HG03558 (cell line): ENCODE results near the gene C2CD3.
"Not testable (repeated sequence)": the region's sequence is repeated elsewhere in the genome, so short reads cannot be mapped to it uniquely, and the experiment has no call there.

Source experiments
- ATAC-seq: cut with Tn5 transposase; IDR thresholded peaks from one replicate; pipeline ENCODE4 v1.9.1; 2021; ENCODE audit warnings: moderate number of reproducible peaks; ENCODE audit not compliant: unreplicated experiment; ENCODE audit errors: extremely low read depth

Gene C2CD3

DNA sequence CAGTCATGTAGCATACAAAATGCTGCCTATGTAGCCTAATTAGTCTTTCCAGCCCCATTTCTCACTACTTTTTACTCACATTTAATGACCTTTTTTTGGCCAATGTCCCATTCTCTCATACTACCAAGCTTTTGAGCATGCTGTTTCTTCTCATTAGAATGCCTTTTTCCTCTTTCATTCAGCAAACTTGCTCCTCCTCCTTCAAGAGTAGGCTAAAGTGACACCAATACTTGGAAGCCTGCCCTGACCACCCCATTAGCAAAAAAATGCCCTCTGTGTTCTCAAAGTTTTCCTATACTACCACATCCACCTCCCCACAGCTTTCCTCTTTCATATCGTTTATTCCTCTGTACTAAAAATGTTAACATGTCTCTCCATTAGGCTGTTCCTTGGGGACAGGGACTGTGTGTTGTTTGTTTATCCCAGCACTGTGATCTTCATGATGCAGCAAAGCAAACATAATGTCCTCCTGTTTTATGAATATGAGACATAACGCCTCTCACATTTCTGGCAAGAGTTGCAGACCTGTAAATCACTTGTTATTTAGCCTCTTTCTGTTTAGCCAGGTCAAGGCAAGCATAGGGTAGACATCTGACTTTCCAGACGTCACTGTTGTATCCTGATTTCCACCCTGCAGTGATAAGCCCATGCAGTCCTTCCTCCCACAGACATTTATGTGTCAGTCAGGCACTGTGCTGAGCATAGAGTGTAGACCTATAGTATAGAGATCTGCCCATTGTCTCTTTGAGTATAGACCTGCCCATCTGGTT is 99.9 kb downstream of the C2CD3 start:
- ATAC-seq, result no peak

DNA sequence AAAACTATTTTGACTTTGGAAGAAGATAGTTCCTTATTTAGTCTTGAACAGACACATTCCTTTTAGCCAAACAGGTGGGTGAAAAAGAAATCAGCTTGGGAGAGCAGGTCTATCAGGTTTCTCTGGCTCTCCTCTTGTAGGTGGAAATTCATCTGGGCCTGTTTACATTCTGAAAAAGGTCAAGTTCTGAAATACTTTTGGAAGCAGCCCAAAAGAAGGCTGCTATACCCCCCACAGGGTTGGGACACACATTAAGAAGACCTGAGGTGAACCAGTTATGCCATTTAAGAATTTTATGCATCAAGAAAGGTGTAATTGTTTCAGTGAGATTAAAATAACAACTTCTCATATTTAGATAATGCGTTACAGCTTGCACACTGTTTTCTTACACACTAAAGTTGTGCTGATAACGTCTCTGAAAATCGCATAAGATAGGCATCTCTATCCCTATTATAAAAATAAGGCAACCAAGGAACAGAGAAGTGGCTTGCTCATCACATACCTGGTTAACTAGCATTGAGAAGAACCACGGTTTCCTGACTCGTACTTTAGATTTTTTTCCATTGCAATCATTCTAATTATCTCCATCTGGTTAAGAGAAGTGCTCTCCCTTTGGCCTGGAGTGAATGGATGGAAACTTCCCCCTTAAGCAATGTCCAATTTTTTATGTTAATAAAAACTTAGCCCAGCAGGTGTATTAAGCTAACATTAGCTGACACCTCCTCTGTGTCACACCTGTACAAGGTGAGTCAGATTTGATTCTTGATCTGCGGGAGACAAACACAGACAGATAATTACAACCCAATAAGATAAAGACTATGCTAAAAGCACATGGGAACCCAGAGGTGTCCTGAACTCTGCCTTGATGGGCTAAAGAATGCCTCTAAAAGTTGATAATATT is 101.4 kb downstream of the C2CD3 start:
- no peak for ATAC-seq

DNA sequence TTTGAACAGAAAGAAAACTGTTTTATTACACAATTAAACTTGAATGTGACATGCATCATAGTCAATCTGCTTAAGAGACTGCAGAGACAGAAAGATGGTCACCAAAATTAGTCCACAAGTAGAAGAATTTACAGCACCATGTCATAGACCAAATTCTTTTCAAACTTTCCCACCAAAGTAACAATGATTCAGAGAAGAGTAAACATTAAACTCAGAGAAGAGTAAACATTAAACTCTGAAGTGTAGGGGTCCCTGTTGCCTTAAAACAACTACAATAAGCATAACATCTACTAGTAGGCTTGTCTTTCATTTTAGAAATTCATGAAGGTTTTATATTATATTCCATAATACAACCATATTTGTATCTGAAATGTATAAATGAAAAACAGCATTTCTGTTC is 104.1 kb downstream of the C2CD3 start:
- not testable (repeated sequence) for ATAC-seq

DNA sequence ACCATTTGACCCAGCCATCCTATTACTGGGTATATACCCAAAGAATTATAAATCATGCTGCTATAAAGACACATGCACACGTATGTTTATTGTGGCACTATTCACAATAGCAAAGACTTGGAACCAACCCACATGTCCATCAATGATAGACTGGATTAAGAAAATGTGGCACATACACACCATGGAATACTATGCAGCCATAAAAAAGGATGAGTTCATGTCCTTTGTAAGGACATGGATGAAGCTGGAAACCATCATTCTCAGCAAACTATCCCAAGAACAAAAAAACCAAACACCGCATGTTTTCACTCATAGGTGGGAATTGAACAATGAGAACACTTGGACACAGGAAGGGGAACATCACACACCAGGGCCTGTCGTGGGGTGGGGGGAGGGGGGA is 105.3 kb downstream of the C2CD3 start:
- not testable (repeated sequence) for ATAC-seq

DNA sequence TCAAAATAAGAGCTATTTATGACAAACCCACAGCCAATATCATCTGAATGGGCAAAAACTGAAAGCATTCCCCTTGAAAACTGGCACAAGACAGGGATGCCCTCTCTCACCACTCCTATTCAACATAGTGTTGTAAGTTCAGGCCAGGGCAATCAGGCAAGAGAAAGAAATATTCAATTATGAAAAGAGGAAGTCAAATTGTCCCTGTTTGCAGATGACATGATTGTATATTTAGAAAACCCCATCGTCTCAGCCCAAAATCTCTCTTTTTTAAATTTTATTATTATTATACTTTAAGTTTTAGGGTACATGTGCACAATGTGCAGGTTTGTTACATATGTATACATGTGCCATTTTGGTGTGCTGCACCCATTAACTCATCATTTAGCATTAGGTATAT is 107.2 kb downstream of the C2CD3 start:
- ATAC-seq, result not testable (repeated sequence)

DNA sequence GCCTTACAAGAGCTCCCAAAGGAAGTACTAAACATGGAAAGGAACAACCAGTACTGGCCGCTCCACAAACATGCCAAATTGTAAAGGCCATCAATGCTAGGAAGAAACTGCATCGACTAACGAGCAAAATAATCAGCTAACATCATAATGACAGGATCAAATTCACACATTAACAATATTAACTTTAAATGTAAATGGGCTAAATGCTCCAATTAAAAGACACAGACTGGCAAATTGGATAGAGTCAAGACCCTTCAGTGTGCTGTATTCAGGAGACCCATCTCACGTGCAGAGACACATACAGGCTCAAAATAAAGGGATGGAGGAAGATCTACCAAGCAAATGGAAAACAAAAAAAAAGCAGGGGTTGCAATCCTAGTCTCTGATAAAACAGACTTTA is 109.2 kb downstream of the C2CD3 start:
- ATAC-seq, result not testable (repeated sequence)

DNA sequence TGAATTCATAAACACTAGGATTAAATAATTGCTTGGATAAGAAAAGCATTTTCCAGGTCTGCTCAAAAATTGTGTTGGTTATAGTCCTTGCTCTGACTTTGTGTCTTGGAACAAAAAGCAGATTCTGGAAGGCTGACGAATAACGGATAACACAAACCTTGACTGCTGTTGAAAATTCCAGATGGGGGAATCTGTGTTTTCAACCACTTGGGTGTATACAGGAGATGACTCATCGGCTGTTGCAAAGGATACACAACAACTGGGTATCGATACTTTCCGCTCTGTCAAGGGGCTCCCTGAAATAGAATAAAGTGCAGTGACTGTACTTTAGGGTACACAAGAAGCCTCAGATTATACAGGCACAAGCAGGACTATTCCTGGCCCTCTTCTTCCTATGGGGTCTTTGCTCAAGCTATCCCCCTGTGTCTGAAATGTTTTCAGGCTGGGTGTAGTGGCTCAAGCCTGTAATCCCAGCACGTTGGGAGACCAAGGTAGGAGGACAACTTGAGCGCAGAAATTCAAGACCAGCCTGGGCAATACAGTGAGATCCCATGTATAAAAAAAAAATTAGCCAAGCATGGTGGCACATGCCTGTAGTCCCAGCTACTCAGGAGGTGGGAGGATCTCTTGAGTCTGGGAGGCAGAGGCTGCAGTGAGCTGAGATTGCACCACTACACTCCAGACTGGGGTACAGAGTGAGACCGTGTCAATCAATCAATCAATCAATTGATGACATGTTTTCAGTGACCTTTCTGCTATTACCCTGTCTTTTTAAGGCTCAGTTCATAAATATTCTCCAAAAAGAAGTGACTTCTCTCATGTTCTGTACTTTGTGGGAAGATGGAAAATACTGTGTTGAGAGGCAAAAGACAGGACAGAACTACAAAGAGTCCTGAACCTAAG is 113.3 kb downstream of the C2CD3 start:
- no peak for ATAC-seq

DNA sequence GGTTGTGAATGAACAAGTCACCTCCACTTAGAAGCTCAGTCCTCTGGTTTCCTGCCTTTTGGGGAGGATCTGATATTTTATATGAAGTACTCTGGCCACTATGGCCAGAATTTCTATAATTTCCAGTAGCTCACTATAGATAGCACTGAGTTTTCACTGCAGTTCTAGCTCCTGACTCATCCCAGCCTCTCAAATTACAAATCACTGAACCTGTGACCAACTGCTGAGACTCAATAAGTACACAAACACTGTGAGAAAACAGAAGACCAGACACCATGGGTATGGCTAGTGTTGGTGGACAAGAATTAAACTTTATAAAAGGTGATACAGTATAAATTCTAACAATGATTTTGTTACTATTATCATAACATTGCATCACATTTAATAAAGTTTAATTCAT is 114.9 kb downstream of the C2CD3 start:
- no peak for ATAC-seq

DNA sequence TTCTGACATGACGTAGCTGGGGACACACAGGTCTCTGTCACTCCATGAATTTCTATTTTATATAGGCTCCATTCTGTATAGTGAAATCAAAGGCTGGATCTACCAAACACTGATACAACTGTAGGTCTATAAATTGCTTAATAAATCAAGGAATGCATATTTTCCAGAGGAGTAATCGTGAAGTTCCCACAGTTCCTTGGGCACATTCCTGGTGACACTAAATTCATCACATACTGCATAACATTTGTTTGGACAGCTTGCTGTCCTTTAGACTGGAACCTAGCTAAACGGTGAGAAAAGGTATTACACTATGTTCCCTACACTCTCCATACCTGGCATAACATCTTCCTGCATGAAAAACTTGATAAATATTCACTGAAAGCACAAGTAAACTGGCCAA is 120.3 kb downstream of the C2CD3 start:
- no peak for ATAC-seq

DNA sequence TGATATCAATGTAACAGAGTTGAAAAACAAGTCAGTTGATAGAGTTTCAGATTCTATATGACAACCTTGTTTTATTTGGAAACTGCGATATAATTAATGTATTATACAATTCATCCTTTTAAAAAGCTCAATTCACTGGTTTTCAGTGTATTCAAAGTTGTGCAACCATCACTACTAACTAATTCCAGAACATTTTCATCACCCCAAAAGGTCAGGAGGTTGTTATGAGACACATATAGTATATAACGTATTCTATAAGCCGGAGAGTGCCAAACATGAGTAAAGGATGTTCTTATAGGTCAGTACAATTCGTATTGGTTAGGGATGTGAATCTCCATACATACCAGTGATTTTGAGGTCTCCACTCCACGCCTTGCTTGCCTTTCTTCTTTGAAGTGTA is 121.8 kb downstream of the C2CD3 start:
- ATAC-seq, result no peak

DNA sequence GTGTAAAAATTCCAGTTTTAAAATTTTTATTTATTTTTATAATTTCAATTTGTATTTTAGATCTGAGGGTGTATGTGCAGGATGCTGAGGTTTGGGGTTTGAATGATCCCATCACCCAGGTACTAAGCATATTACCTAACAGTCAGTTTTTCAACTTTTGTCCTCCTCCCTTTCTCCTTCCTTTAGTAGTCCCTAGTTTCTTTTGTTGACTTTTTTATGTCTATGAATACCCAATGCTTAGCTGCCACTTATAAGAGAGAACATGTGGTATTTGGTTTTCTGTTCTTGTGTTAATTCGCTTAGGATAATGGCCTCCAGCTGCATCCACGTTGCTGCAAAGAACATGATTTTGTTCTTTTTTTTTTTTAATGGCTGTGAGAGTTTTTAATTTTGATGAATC is 126.3 kb downstream of the C2CD3 start:
- no peak for ATAC-seq

DNA sequence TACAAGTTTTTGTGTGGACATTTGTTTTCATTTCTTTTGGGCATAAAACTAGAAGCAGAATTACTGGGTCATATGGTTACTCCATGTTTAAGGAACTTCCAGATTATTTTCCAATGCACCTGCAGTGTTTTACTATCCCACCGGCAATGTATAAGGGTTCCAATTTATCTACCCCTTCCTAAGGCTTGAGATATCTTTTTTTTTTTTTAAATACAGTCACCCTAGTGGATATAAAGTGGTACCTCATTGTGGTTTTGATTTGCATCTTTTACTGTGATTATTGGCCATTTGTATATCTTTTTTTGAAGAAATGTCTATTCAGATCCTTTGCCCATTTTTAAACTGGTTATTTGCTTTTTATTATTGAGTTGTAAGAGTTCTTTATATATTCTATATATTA is 127.4 kb downstream of the C2CD3 start:
- ATAC-seq, result no peak

DNA sequence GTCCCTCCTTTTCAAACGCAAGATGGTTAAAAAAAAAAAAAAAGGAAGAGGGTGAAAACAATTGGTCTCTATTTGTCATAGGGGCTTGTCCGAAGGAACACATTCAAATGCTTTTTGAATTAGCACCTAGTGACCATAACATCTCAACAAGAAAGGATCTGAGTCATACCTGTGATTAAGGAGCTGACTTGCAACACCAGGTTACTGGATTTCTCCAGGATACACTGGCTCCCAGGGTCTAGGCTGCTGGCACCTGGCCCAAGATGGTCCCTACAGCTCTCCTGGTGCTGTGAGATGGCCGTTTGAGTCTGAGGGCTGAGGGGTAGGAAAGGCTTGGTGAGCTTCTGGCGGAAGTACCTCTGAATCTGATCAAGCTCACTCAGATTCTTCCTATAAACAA is 133.5 kb downstream of the C2CD3 start:
- no peak for ATAC-seq

DNA sequence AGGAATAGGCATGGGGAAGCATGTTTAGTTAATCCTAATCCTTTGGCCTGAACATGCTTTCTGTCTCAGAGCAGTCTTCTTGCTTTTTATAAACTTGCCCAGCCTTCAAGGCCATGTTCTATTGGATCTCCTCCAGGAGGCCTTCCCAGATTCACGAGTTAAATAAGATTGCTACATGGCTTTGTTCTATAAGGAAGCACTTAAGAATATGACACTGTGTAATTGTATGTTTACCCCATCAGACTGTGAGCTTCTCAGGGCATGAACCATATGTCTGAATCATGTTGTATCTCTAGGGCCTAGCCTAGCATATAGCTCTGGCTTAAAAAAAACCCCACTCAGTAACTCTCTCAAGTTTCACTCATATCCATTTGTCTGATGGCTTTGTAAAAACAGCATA is 135.5 kb downstream of the C2CD3 start:
- no peak for ATAC-seq

DNA sequence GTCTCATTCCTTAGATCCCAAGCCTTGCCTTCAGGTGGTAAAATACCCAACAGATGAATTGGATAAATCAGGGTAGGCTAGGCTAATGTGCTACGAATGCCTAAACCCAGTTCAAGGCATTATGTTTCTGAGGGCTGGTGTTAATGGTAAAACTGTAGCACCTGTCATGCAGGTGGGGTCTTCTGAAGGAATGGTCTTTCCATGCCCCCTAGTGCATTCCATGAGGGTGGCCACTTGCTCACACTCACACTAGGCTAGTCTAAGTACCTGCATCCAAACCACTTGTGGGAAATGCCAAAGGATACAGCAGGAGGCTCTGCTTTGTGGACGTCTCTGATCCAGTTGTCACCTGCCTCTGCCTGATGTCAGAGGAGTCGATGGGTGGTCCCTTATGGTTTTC is 137.8 kb downstream of the C2CD3 start:
- ATAC-seq, result no peak

DNA sequence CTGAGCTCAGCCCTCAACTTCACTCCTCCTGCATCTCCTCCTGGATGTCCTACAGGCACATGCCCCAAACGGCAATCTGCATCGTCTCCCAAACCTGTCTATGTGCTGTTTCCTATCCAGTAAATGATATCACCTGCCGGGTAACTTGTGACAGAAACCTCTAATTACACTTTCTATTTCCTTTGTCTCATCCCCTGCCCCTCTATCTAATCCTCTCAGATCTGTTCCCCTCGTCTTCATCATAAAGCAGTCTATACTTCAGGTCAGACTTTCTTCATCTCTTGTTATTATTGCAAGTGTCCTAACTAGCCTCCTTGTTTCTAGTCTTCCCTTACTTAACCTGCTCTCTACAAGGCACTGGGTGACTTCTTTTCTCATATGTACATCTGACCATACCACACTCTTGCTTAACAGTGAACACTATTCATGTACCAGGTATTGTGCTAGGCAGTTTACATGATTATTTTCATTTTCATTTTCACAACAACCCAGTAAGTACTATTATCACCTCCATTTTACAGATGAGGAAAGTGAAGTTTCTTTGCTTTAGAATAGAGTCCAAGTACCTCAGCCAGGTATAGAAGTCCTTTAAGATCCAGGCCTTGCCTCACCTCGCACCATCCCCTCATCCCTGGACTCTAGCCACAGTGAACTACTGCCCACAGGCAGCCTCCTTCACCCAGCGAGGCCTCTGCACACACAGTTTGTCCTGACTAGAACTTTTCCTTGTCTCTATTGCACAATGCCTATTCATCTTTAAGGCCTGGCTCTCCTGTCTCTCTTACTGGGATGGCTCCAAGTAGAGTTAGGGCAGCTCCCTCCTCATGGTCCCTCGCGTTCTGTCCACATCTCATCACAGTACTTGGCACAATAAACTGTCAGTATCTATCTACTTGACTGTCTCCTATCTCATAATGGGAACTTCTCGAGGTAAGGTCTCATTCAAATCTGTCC is 139.8 kb downstream of the C2CD3 start:
- ATAC-seq, result no peak

DNA sequence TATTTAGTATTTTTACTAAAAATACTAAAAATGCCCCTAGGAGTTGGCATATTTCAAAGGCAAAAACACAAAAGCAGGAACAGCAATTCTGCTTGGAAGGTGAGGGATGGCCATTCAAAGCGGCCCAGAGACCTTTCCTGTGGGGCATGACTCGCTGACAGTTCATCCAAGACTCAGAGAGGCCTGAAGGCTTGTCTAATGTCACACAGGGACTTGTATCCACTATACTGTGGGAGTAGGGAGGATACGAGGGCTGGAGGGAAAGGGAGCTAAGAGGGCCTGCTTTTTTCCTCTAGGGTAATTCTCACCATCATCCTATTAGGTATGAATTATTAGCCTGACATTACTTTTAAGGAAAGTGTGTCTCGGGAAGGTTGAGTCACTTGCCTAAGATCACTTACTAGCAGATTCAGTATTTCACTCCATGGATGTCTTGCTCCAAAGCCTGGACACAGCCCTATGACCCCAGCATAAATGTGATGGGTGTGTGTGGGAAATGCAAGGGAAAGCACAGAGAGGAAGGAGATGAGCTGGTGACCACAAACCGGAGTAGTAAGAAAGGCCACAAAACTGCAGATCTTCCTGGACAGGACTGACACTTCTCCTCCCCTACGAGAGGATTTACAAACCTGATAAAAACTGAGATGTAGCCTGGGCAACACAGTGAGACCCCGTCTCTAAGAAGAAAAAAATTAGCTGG is 145.2 kb downstream of the C2CD3 start:
- ATAC-seq, result no peak

DNA sequence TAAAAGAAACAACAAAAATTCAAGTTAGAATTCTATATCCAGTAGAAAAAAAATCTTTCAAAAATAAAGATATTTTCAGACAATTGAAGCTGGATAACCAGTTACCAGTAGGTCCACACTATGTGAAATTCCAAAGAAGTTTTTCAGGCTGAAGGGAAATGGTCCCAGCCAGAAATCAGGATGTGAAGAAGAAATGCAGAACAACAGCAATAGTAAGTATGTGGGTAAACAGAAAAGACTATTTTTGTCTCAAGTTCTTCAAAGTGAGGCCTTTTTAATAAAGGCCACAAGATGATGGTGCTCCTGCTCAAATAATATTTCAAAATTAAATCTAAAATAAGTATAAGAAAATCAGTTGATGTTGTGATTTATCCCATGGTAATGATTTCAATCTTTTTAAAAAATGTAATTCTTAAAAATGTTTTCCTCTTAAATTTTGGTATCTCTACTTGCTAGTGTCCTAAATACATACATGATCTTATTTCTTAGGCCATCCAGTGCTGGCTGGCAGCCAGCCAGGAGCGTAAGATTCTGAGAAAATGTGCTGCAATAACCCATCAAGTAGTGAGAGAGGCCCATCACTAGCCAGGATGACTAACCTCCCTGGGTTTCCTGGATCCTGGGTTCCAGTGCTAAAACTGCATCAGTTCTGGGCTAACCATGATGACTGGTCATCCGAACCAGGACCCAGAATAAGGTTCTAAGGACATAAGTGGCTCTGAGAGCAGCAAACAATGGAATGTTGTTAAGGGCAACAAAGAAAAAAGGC is 146.4 kb downstream of the C2CD3 start:
- no peak for ATAC-seq
